ENCODE results near the gene ZNHIT6.

- TF ChIP-seq EP300 (IDR thresholded peaks at IDR 0.05) (no peak), POLR2A (IDR thresholded peaks at IDR 0.05) (no peak)
Measured at GRCh38 chr1:85623061-85623471, 85.2 kb downstream of the ZNHIT6 start.

Measured in suprapubic skin (tissue), 2 donors.